NCI-H2081 (cell line): ENCODE results near the gene DHCR24.

Experiments
- DNase-seq, 2 experiments: peaks; one replicate each; lab custom pipeline; 2025; lab: John Stamatoyannopoulos, UW

DHCR24 gene

DNA sequence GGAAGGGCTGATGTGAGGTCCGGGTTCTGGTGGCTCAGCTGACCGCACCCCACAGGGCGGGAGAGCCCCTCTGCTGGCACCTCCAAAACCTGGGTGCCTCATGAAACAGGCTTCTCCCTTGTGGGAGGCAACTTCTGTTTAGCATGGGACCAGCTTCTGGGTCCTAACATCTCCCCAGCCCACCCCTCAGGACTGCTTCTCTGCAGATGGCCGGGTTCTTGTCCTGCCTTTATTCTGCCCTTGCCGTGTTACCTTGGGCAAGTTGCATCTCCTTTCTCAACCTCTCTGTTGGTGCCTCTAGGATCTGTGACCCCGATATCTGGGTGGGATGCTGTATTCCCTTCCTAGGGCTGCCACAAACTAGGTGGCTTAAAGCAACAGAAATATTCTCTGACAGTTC, 70.9 kb downstream of the DHCR24 start:
- no peak for DNase-seq

DNA sequence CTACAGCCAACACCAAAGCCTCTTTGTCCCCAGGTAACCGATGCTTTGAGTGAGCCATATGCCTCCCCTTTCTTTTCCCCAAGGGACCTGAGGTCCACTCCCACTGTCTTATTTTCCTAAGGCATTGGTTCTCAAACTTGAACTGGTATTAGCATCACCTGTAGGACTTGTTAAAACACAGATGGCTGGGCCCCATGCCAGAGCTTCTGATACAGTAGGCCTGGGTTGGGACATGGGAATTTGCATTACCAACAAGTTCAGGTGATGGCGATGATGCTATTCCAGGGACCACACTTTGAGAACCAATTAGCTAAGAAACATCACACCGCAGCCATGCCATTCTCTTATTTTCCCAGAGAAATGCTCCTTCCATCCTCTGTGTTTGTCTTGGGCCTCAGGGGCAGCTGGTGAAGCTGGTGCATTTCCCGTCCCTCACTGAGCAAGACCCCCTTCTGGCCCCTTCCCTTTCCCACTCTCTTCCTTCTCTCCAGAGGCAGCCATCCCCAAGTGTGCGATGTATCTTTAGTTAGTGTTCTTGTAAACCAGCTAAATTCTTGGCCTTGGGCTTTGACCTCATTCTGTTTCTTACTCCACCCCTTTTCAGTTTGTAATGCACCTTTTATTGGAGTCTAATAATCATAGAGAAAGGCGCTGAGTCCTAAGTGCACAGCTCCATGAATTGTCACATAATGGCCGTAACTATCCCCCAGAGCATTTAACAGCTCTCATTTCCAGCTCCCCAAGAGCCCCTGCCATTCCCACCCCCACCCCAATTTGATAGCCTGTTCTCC, 71.7 kb downstream of the DHCR24 start:
- no peak for DNase-seq

DNA sequence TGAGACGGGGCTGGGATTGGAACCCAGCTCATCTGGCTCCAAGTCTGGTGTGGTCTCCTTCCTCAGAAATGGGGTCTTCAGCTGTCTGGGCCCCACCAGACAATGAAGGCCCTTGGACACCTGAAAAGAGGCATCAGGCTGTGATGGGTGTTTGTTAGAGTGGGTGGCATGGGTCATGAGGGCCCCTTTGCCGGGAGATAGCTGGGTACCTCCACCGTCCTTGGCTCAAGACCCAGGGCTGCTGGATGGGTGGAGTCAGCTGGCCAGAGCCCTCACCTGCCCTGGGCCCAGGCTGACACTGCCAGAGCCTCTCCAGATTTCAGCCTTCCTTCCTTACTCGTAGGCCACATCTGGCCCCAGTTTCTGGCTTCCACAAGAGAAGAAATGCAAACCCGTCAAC, 72.4 kb downstream of the DHCR24 start:
- no peak for DNase-seq

DNA sequence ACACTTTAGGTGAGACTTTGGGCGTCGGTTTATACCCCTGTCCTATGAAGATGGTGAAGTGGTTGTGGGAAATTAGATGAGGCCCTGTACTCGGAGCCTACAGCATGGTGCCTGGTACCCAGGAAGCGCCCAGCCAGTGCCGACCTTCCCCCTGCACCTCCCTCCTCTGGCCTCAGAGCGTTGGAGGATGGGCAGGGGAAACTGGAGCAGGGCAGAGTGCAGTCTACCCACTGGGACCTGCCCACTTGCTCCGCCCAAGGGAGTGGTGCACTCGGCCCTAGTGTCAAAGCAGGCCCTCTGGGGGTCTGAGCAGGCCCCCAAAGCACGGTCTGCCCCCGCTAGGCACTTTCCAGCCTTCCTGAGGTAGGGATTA, 72.9 kb downstream of the DHCR24 start:
- no peak for DNase-seq

DNA sequence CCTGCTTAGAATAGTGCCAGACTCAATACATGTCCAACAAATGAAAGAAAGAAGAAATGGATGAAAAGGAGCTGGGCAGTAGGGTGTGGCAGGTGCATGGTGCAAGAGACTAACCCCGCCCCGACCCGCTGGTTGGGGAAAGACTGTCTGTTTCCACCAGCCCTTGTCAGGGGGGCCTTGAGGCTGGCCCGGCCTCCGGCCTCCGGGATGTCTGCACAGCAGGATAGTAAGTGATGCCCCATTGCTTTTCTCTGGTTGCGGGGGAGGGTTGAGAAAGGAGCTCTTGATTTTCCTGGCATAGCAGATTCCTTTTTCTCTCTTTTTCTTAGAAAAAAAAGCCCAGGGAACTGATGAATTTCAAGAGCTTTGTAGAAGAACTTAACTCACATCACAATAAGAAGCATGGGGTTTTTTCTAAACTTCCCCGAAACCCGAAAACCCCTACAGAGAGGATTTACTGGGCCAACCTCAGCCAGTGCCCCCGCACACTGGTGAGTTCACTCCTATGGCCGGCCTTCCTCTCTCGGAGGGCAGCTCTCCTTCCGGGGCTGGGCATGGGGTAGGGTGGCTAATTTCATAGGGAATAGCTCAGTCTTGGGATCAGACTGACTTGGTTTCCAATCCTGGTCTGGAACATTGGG, 73.4 kb downstream of the DHCR24 start:
- no peak for DNase-seq

DNA sequence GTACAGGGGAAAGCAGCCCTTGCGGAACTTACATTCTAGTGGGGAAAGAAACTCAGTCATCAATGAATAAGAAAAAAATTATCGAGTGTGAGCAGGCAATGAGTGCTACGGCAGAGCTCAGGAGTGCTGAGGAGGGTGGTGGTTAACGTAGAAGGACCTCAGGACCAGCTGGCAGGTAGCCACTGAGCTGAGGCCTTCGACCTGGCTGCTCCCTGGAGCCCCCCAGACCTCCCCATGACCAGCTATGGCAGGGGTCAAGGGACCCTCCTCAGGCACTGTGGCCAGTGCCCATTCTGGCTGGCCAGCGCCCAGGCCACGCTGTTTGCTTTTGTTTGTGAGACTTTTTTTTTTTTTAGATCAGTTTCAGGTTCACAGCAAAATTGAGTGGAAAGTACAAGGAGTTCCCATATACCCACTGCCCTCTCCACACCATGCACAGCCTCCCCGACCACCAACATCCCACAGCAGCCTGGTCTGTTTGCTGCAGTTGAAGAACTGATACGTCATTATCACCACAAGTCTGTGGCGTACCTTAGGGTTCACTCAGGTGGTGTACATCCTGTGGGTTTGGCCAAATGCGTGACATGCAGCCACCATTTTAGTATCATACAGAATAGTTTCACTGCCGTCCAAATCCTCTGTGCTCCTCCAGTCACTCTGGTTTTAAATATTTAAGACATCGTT, 74.1 kb downstream of the DHCR24 start:
- DNase-seq = no peak

DNA sequence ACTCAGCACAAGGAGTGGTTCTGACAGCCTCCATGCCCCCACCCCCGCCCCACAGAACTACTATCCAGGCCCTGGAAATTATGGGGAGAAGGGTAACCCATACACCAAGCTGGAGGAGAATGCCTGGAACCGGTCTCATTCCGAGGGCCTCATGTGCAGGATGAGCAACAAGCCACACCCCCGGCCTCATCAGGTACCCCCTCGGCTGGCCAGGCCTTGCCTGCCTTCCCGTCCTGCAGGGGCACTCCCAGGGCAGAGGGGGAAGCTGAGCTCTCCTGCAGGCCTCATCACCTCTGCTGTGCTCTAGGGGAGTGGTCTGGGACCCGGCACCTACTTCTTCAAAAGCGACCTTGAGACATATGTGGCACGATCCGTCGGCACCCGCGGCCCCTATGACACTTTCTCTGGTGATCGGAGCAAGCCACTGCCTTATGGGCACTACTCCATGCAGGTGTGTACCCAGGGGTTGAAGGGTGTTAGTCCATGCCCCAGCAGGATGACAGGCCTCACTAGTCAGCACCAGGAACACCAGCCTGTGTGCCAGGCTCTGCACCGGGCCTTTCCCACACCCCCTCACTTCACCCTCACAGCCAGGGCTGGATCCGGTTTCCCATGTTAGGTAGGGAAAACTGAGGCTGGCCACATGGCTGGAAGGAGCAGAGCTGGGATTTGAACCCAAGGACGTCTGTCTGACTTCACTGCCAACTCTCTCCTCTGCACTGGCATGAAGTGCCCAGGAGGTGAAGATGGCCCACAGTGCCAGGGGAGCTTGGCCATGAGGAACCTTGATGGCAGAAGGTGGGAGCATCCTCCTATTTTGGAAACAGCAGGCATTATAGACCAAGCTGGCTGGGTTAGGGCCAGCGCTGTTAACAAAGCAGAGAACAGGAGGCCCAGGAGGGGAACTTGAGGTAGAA, 75.0 kb downstream of the DHCR24 start:
- no peak for DNase-seq

DNA sequence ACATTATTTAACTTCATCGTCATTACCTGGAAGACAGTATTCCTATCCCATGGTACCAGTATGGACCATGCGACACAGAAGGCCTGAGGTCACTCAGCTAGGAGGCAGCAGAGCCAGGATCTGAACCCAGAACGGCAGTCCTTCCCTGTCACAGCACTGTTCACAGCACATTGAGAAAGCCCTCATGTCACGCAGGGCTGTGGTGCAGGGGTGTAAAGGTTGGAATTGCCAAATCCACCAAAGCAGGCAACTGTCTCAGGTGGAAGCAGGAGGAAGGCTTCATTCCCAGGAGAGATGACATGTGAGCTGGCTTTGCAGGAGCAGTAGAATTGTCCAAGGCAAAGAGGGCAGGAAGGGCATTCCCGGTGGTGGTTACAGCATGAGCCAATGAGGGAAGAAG, 75.9 kb downstream of the DHCR24 start:
- no peak for DNase-seq

DNA sequence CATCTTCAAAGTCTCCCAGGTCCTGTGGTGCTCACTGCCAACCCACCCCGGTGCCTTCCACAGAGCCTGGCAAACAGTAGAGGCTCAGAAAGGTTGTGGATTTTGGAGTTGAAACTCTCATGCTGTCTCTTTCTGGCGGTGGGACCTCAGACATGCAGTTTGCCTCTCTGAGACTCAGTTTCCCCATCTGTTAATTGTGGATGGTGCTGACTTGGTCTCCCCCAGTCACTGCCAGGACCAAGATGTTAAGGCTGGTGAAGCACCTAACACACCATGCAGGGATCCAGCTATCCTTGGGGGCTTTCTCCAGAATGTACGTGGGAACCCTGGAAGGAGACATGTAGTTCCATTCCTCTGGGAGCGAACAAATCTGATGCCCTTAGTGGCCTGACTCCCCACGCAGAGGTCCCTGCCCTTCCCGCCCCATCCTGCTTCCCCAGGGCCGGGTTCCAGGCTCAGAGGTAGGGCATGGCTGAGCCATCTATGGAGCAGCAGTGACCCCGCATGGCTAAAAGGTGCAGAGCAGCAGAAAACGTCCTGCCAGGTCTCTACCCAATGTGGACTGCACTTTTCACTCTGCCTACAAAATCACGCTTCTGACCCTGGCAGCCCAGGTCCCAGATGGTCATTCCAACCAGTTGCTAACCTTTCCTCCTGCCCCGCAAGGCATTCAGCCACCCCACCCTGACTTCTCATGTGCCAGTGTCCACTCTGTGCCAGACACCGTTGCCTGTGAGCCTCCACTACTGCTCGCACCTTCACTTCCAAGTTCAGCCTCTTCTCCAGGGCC, 76.6 kb downstream of the DHCR24 start:
- peak; percentile 38 to 40 for DNase-seq

DNA sequence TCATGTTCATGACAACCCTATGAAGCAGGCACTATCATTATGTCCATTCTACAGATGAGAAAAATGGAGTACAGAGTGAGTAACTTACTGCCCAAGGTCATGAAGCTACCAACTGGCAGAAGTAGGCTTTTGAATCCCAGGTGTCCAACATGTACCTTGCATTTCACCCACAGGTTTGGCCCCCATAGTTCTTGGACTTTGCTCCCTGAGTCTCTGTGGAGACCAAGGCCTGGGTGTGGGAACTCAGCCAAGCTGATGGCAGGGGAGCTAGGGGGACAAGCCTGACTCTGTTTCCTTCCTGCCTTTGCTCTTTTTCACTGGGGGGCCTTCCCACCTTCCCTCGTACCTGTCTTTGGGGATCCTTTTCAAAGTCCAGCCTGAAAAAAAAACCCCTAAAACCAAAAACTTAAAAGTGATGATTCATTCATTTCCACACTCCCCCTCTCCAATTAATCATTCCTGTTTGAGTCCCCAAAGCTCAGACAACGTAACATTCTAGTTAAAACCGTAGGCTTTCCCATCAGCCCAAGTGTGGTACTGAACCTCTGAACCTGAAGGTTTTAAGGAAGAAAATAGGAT, 77.4 kb downstream of the DHCR24 start:
- DNase-seq = no peak

DNA sequence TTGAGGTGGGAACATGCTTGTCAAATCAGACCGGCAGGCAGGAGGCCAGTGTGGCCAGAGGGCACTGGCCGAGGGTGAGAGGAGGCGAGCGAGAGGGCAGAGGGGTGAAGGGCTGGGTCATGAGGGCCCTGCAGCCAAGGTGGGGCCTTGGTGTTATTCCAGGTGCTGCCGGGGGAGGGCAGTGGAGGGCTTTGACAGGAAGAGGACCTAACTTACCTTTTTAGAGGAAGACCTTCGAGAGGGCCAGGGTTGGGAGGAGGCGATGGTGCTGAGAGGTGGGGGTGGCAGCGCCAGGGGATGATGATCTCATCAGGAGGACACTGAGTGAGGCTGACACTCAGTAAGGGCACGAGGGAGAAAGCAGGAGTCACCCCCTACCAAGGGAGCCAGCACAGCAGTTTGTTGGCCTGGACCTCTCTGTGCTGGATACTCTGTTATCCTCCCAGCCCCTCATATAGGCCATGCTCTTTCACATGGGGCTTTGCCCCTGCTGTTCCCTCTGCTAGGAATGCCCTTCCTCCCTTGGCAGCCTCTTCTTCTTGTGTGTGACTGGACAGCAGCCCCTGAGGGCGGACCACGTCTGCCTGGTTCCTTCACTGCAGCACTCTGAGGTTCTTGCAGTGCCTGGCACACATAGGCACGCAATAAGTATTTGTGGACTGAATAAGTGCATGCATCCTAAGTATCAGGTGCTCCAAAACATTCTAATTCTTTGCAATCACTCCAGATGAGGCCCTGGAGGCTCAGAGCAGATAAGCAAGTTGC, 78.4 kb downstream of the DHCR24 start:
- DNase-seq = no peak

DNA sequence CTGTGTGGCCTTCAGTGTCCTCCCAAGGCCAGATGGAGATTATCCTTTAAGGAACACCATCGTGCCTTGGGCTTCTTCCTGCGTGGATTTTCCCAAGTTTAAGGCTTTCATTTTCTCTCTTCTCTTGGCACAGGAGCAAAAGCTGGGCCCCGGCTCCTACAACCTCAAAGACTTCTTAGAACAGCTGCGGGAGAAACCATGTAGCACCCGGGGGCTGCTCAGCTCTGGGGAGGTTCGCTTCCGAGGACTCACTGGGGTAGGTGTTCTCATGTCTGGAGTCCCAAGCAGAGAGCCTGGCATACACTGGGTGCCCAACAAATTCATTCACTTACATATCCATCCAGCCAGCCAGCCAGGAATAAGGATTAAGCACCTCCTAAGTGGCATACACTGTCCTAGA, 79.2 kb downstream of the DHCR24 start:
- no peak for DNase-seq

DNA sequence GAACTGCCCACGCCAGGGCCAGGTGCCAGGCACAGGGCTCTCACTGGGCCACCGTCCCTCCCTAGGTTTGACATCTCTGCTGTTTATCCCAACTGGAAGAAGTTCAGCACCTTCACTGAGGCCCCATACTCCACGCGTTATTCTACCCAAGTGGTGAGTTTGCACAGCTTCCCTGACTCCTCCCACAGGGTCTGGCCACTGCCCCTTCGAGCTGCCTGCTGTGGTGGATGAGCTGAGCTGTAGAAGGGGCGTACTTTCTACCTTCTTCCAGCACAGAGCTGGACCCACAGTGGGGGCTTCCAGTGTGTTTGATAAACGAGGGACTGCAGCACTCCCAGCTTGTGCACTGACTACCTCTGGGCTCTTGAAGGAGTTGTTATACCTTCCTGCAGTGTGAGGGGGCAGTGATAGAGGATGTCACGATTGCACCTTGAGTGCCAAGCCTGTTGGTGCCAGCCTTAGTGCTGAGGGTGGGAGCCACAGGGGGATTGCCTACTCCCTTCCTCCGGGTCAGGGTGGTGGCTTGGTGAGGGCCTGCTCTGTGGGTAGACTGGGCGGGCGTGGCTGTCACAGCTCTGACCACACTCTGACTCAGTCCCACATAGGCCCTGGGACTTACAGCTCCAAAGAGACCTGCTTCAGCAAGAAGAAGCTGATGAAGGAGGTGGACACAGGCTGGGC, 79.9 kb downstream of the DHCR24 start:
- DNase-seq = no peak

DNA sequence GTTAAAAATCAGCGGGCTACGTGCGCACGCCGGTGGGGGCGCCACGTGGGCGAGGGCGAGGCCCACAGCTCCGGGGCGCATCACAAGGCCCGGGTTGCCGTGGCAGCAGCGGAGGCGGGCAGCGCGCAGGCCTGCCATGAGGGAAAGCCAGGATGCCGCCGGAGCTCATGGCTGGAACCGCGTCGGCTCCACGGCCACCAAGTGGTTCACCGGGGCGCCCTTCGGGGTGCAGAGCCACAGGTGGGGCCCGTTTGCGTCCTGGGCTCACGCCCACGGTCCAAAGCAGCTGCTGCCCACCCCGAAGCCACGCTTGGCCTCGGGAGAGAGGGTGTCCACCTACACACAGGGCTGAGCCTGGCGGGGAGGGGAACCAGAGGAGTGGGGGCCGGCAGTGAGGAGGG, 81.0 kb downstream of the DHCR24 start:
- DNase-seq = no peak

DNA sequence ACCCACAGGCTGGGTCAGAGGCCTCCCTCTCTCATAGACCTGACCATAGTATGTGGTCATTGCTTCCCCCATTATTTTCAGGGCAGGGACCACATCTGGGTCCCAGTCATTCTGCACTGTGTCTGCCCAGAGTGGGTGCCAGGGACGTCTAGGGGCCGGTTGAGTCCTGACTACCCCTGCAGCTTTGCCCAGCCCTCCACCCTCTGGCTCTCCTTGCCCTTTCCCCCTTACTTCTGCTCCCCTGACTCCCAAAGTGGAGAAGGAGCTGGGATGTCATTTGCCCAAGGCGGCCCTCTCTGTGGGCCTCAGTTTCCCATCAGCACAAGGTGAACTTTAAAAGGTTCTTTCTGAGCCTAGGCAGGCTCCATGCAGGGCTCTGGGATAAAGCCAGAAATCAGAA, 81.5 kb downstream of the DHCR24 start:
- DNase-seq = no peak

DNA sequence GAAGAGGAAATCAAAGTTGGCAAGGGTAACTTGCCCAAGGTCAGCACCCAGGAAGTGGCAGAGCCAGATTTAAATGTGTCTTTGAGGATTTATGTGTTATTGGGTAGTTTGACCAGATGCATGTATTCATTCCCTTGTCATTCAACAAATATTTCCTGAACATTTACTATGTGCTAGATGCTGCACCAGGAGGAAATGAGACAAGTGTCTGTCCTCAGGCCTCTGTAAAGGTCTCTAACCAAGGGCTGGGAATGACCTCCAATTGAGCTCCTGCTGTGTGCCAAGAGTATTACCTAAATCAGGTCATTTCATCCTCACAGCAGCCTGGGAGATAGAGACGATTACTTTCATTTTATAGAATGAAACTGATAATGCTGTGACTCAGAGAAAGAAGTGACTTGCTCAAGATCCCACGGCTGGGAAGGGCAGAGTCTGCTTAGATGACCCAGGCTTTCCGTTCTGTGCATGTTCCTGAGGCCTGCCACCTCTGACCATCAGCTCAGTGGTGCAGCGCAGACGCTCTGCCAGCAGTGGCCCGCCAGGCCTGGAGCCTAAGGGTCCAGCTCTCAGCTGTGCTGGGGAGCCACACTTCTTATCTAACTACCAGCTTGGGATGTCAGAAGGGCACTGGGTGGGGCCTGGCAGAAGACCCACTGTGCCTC, 82.4 kb downstream of the DHCR24 start:
- DNase-seq = no peak

DNA sequence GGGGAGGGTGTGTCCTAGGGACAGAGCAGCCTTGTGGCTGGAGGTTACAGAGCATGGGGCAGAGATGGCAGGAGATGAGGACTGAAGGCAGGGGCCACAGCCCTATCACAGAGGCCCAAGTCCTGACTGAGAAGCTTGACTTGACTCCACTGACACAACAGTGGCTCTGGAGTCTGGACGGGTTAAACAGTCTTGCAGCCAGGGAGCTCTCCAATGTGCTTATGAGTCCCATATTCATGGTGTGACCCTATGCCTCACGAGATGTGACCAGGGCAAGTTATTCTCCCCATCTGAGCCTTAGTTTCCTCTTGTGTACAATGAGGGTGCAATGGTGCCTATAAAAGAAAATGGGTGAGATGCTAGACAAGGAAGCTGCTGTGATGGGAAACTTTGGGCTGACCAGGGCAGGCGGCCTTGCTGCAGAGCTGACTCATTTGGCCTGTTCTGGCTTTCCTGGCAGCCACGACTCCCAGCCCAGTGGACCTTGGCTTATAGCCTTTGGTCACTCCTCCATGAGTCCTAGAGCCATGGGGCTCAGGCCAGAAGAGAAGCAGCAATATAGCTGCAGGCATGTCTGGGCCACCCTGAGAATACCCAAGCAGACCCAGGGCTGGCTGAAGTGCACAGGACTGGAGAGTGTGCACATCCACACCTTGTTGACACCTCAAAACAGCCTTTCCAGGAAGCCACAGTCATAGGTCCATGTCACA, 83.1 kb downstream of the DHCR24 start:
- no peak for DNase-seq
